Activated CD4-positive, alpha-beta T cell treated with anti-CD3 and anti-CD28 coated beads, Interleukin-2, Interleukin-6, amounts not matched to agents 100 ng/mL and 50 ng/mL, durations not matched to agents 16 hours and 8 hours (primary cell): ENCODE results near the gene STX18.
"Not testable (repeated sequence)": the region's sequence is repeated elsewhere in the genome, so short reads cannot be mapped to it uniquely, and the experiment has no call there.

ENCODE experiments used
- DNase-seq: peaks from one replicate; pipeline ENCODE4 v3.0.0-alpha.2; 2020

The STX18 gene

DNA sequence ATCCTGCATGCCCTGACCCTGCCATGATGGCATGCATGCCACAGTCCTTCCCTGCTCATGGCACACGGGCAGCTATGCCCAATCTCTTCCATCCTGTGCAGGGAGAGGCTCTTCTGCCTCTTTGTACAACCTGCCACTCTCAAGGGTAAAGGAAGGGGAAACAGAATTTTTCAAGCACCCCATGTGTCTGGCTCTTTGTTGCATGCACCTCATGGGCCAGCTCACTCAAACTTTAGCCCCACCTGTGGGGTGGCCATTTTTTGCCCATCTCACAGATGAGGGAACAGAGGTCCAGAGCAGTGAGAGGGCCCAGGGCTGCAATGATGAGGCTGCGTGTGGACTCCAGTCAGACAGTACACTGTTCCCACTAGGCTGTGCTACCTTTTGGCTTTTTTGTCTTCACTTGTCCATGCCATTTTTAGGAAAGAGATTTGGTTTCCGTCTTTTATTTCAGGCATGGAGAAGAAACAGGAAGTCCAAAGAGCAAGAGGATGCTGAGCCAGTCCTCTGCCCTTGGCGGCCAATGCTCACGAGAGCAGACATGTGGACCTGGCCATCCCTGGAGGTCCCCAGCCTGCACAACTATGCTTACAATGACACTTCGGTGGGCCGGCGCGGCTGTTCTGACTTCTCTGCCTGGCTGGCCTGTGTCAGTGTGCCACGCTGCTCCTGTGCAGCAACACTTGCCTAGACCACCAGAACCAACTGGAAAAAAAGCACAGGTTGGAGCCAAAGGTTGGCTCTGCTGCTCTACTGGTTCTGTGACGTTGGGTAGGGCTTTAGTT, 109.3 kb downstream of the STX18 start:
- no peak for DNase-seq

DNA sequence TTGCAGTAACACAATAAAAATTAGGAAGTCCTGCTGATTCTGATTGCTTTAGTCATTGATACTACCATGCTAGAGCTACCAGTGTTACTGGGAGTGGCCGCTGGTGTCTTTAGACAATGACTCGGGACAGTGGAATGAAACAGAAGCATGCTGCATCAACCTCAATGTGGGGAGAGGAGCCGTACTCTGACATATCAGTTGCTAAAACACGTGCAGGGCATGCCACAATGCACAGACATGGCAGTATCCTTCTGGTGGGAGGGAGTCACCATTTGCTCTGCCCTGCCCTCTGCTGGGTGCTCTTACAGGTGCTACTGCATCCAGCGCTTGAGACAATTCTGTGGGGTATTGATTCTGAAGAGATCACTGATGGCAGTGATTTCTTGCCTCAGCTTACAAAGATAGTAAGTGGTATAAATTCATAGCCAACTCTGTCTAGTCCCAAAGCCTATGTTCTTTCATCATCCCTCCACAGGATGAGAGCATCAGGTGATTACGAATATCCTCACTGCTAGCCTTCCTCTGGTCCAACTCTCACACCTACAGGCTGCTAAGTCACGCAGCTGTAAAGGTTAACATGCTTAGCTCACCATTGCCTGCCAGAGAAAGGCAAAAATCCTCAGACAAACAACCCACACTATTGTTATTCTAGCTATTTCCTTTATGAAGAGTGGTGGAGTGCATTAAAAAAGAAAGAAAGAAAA, 111.2 kb downstream of the STX18 start:
- DNase-seq: peak; percentile 61

DNA sequence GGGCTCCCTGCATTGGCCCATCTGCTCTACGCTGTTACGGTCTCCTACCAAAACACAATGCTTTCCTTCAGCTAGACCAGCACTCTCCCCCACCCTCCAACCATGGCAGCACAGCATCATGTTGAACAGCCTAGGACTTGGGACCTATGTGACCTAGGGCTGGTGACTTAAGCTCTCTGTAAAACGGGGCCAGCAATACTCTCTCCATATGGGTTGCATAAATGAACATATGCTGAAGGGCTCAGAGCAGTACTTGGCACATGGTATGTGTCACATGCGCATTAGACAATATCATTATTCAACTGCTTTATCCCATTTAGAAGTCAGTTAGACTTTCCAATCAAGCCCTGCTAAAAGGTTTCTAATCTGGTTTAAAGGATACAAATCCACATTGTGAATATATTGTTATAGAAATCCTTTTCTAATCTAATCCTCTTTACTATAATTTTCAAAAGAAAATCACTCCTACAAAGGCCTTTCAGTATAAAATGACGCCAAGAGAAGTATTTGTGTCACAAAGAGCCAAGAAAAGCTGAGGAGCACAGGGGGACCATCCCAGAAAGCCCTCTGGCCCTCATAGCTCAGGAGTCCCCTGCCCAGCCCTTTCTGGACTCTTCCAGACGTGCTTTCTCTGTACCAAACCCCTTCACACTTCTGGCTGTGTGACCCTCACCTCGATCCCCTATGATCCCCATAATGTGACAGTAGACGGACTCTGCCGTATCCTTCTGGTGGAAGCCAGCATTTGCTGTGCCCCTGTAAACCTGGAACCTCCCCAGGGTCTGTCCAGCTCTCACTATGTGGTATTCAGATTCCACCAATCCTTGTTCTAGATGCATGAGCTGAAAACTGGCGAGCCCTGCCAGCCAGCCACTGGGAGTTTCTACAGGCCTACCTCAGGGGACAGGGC, 112.6 kb downstream of the STX18 start:
- no peak for DNase-seq

DNA sequence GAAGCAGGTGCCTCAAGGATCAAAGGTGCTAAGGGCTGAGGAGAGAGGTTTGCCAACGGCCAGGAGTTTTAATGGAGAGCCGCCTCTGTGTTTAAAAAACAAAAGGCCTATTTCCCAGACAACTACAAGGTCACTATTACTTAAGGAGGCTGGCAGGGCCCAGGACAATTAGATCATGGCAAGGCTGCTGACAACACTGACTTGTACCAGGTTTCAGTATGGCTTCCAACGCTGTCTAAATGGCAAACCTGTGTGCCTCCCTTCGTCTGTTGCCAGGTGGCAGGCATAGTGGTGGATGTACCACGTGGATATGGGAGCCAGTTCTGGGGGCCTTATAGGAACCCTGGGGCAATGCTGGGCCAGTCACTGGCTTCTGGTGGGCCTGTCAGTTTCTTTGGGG, 114.0 kb downstream of the STX18 start:
- DNase-seq: no peak

DNA sequence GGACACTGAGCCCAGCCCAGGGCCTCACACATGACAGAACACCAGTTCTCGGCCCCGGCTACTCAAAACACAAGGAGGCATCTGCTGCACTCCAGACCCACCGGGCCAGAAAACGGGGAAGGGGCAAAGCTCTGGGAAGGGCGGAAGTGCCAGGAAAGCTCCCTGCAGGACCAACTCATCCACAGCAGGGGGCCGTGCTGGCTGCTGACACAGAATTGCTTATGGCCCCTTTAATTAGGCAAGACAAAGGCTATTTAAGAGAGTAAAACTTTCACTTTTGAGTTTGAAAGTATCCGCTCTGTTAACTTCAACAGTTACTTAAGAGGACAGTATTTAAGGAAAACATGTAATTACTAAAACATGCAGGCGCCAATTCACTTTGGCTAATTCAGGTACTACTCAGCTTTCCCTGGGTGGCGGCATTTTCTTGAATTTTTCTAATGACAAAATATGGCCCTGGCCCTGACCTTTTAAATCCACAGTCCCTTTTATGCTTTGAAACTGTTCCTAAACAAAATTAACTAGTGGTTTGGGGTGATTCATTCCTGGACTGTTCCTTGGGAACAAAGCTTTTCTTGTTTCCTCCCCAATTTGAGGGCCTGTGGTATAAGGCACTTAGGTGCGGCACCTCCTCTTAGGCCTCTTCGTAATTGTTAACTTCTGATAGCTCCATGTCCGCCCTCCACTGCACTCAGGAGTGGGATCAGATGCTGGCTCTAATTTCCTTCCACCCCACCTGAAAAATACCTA, 114.6 kb downstream of the STX18 start:
- DNase-seq: no peak

DNA sequence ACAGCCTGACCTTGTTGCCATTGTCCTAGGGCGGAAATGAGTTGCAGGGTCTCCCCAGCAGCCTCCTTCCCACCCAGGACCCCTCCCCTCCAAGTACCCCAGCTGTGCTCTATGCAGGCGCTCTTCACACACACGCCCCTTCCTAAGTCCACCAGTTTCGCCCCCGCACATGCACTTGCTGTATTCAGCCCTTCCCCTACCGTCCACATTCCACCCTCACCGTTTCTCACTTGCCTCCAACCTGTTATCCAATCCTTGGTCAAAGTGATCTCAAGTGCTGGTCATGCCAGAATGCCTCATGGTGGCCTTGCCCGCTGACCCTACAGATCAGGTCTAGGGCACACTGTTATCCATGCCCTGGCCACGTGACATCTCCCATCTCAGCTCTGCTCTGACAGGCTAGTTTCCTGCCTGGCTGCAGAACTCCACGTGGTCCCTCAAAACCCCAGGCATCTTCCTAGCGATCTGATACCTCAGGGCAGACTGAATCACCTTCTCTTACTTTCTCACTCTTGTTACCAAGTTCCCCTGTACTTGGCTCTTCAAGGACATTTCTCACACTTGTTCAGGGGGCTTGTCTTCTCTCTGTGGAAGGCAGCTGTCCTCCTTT, 115.2 kb downstream of the STX18 start:
- no peak for DNase-seq

DNA sequence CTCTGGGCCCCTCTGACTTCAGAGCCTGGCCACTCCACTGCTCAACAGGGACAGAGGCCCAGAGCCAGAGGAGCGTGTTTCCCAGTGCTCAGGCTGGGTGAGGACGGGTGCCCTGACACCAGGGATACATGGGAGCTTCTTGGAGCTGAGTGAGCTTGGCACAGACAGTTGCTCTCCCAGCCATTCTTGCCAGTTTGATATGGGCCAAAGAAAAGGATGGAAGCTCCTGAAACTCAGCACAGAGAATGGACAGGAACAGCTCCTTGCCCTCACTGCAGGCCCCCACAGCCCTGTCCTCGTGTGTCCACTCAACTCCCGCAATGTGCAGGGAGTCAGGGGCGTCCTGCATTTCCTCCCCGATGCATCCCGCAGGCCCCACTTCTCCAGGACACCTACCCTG, 116.2 kb downstream of the STX18 start:
- no peak for DNase-seq

DNA sequence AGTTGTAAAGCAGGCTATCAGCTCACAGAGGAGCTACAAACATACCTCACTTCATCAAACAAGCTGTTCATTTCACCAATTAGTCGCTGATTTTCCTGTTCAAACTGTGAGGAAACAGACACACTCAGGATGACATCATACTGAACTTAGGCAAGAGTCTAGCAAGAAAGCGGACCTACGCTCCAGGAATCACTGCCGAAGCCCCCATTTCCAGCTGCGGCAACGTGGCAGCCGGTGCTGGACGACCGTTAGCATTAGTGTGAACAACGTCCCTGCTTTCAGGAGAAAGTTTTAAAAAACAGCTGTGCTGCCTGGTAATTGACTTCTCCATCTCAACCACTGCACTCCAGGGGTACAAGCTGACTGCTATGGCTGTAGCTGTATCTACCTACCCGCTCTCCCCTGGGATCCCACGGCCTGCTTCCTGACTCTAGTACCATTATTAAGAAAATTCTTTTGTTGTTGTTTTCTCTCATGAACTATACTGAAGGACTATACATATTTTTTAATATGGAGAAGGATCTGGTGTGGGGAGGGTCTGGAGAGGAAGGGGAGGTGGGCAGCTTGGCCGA, 116.6 kb downstream of the STX18 start:
- no peak for DNase-seq

DNA sequence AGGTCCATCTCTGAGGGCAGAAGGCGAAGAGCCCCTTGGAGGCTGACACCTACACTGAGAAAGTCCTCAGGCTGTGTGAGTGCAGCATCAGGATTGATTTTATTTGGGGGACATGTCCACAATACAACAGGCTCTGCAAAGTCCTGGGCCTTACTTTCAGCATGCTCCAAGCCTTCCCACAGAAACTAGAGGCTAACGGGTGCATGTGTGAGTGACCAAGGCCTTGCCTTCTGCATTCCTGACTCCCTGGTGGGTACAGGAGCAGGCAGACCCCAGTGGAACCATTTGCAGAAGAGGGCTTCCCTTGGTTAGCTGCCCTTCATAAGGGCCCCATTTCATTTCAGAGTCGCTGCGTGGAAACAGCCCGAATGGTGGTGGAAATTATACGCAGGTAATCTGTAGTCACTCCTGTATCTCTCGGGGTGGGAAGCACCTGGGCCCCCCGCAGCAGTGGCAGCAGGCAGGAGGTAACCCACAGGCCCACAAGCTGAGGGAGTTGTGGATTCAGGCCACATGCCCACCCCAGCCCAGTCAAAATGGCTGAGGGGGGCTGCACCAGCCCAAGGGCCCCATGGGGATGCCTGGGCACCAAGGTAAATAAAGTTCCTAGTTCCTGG, 117.2 kb downstream of the STX18 start:
- no peak for DNase-seq

DNA sequence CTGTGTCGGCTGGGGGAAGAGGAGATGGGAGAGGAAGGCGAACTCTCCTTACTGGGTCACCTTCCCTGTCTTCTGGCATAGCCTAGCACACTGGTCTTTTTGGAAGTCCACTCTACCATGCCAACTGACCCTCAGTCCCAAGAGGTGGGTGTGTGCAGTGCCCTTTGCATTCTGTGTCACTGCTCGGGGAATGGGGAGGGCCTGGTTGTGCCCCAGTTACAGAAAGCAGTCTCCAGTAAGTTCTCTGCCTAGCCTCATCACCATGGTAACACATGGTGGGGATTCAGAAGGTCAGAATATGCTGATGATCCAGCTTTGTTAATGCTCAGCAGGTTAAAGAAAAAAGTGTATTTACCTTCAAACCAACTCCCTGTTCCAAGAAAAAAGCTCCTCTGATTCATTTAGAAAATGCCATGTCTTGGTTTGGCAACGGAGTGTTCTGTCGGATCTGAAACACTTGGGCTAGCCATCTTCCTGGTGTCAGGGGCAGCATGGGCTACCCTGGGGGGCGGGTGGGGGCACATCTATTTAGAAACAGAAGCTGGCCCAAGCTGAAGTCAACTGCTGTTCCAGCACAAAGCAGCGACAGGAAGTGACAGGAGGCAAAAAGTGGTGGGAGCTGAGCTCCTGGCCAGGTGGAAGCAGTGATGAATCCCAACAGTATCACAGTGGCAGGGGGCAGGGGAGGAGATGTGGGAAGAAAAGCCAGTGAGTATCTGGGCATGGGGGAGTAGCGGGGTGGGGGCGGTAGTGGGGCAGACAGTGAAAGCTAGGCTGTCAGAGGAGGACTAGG, 117.9 kb downstream of the STX18 start:
- no peak for DNase-seq

DNA sequence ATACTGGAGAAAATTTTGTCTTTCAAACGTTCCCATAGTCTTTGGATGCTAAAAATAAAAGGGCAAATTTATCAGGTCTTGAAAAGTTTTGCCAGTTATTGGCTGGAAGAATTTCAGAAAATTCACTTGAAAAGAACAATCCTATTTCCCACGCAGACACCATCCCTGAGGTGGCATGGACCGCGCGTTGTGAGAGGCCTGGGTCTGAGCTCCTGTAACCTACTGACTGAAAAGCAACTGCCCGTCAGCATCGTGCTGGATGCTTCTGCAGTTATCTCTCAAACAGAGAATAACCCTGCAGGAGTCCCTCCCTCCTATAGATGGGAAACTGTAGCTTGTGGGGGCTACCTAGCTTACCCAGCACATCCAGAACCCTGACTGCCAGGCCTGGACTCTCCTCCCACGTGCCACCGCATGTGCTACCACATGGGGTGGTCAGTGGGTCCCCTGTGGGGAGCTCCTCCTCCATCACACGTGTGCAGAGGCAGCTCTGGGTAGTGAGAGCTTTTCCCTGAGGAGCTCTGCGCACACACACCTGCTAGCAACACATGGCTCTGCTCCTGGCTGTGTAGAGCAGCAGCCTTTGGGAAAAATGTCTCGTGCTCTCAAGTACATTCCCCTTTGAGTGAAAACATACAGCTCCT, 118.9 kb downstream of the STX18 start:
- DNase-seq: no peak

DNA sequence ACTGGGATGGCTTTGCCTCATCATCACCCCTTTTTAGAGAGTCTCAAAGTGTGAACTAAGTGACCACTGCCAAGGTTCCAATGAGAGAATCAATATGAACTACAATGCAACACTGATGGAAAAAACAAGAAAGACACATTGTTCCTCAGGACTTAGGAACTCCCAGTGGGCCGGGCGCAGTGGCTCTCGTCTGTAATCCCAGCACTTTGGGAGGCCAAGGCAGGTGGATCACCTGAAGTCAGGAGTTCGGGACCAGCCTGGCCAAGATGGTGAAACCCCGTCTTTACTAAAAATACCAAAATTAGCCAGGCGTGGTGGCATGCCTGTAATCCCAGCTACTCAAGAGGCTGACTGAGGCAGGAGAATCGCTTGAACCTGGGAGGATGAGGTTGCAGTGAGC, 119.7 kb downstream of the STX18 start:
- DNase-seq: not testable (repeated sequence)

DNA sequence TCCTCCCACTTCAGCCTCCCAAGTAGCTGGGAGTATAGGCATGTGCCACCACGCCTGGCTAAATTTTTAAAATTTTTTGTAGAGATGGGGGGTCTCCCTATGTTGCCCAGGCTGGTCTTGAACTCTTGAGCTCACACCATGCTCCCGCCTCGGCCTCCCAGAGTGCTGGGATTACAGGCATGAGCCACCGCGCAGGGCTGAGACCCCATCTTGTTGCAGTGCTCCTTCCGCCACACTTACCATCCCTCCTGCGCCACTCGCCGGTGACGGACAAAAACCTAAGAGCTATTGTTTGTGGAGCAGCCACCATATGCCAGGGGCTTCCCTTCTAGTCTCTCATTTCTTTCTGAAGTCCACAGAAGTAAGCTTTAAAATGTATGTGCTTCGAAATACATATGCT, 120.5 kb downstream of the STX18 start:
- DNase-seq: no peak

DNA sequence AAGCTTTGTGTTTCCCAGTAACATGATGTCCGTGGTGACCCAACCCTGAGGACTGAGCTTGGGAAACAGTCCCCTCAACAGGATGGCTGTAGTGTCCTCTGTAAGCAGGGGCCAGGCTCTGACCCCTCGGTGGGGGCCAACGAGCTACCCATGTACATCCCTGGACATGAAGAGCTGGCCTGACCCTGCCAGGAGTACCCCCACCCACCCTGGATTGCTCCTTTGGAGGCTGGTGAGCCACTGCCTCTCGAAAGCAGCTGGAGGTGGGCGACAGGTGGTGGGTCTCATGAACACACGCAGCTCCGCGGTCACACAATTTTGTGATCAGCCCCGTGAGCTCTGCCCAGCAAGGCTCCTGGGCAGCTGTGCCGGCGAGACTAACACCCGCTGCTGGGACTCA, 121.4 kb downstream of the STX18 start:
- DNase-seq: no peak

DNA sequence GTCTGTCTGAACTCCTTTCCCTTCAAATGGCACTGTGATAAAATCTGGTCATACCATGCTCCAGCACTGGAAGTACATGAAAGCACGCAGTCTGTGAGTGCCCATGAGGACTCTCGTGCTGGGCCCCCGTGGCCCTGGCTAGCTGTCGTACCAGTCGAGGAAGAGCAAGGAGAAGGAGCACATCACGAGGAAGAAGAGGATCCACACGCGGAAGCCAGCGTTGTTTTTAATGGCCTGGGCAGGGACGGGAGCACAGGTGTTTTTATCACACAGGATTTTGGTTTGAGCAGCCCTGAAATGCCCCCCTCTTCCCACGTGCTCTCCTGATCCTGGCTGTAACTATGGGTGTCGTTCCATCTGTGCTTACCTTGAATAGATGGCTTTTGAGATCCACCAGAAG, 122.0 kb downstream of the STX18 start:
- DNase-seq: no peak

DNA sequence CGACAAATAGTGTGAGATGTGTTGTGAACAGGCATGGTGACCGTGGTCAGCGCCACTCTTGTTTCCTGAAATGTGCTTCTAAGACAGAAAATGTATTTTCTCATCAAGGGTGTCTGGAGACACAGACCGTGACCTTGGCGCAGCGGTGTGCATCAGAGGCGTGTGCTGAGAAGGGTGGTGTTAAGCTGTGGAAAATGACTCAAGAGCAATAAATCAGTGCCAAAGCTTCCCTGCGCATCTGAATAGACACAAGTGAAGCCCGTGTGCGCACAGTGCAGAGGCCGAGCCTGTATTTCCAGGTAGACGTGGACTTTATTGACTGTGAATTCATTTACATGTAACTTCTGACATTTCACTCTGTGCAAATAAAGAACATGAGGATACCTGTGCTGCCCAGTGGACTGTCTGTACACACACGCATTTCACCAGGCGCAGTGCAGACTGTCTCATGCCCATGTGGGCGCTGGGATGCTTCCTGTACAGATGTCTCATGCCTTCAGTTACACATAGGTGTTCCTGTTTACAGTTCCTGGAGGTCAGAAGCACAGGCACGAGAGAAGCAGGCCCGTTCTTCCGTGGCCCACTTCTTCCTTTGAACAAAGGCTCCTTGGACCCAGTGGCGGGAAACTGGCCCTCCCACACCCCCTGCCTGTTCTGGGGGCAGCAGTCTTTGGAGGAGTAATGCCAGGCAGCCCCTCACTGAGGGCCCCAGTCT, 123.0 kb downstream of the STX18 start:
- no peak for DNase-seq

DNA sequence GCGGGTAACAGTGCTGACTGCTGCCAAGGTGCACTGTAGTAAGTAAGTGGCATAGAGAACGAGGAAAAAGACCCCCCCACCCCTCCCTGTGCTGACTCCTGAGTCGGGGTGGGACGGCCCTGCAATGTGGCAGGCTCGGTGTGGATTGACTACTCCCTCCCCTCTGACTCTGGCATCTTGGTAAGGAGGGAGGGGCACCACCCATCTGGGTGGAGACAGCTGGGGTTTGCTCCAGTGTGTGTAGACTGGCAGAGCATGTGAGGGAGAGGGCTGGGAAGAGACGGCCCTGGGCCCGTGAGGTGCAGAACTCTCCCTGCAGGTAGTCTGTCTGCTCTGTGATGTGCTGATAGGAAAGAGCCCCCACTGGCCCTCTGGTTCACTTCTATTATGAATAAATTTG, 124.0 kb downstream of the STX18 start:
- DNase-seq: no peak

DNA sequence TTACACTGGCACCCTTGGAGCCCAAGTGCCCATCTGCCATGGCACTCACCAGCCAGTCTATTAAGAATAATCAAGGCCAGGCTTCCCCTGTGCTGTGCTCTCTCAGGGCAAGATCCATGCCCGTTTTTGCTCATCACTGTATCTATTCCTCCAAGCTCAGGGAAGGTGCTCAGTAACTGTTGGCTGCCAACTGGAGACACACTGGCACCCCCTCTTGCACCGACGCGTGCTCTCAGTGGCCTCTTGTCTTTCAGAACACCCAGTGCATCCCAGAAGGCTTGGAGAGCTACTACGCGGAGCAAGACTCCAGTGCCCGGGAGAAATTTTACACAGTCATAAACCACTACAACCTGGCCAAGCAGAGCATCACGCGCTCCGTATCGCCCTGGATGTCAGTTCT, 124.9 kb downstream of the STX18 start:
- DNase-seq: no peak
